ENCODE measurements around the gene TUSC7.

Gene TUSC7

GRCh38 chr3:116709479-116709878 is at the start of gene TUSC7:
Gene TUSC7, plus strand, starts transcription at chr3:116709779.
- DNase-seq: no peak

GRCh38 chr3:116661196-116661595 is 48.4 kb upstream of the TUSC7 start:
- DNase-seq: no peak

GRCh38 chr3:116663161-116664110 is 46.1 kb upstream of the TUSC7 start:
- DNase-seq: no peak

- no peak for DNase-seq
These were observed 42.3 kb upstream of the TUSC7 start for GRCh38 chr3:116667324-116667723.

DNA sequence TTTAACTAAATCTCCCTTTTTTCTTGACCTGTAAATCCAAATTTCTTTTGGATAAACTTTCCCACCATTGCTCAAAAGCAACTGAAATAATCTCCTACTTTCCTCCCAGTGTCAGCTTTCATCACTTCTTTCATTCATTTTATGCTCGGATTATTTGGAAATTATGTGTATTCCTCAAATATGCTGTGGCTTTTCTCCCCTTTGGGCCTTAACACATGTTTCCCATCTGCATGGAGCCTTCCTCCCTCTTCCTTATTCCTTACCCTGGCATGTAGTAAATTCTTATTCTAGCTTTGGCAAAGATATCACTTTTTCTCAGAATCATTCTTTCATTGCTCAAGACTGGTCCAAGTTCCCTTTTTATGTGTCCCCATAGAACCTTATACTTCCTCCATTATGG is 41.8 kb upstream of the TUSC7 start:
- no peak for DNase-seq

DNA sequence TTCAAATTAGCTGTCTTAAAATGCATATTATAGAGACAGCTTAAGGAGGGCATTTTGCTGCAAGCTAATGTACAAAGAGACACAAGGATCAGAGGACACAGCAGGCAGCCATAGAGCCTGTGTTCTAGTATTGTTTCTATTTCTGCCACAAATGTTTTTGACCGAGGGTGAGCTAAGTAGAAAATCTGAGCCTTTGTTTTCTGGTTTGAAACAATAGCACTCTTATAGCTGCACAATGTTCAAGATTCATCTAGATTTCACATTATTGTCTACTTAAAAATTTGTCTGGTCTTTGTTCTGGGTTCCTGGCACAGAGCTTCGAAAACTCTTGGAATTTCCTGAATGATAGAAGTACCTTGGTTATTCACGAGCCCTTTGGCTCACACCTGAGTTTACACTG is 40.0 kb upstream of the TUSC7 start:
- no peak for DNase-seq

GRCh38 chr3:116671151-116671550 is 38.4 kb upstream of the TUSC7 start:
- DNase-seq: no peak

DNA sequence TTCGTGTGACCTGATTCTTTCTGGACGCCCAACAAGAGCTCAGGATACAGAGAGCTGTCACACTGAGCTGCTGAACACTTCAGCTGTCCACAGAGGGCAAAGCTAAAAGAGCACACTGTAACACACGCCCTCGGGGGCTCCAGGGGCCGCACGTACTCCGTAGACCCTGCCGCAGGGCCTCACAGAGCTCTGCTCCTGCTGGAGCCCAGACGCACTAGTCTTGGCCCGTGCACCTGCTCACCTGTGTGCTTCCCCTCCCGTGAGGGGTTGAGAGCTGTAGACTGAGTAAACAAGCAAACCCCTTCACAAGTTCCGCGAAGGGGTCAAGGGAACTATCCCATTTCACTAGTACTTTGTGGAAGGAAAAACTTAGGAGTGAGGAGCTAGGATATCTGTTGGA is 30.7 kb upstream of the TUSC7 start:
- DNase-seq: peak; percentile 50

GRCh38 chr3:116691041-116691440 is 18.5 kb upstream of the TUSC7 start:
- DNase-seq: no peak

- DNase-seq: no peak
These were observed 8.5 kb upstream of the TUSC7 start for GRCh38 chr3:116701070-116701469.

DNA sequence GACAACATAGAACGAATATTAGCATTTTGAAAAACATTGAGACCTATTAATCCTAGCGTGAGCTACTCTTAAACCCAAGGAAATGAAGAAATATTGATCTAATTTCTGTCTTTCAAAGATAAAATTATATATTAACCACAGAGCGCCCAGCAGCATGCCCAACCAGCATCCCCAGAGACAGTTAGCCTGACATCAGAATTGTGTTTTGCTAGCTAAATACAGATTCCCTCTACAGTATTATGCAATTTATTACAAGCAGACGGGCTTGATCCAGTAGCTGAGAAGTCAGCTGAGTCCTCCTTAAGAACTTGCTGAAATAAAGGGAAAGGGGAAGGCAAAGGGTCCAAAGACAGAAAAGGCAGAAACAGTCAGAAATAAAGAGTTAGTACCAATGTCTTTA is 7.2 kb upstream of the TUSC7 start:
- DNase-seq: no peak

GRCh38 chr3:116707531-116707930 is 2.0 kb upstream of the TUSC7 start:
- no peak for DNase-seq

- peak; percentile 59 for DNase-seq
These were observed 6.9 kb downstream of the TUSC7 start for GRCh38 chr3:116716490-116716889.

DNA sequence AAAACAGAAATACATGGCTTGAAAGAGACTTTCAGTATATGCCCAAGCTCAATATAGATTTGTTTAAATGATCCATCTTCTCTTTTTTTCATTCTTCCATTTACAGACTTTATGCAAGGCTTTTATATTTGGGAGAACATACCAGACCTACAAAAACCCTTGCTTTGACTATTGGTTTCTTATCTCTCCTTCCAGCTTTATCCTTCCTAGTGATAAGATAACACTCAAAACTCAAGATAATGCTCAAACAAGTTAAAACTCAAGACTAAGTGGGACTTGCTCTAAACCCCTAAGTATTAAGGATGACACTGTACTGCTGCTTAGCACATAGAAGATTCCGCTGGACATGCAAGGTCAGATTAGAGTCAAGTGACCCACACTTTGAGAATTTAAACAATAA is 8.0 kb downstream of the TUSC7 start:
- no peak for DNase-seq

DNA sequence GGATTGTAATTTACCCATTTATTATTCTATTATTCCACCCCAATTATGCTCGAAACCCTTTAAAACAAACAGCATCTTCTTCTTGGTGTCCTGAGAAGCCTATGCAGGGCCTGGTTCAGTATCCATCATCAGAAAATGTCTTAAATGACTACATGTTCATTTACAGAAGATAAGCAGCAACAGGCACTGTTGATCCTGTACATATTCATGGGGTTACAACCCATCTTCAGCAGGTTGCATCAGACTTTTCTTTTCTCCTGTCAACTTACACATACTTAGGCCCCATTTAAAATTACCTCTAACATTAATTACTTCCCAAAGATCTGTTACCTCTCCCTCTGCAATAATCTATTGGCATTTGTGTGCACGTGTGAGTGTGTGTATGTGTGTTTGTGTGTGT is 18.9 kb downstream of the TUSC7 start:
- DNase-seq: no peak

DNA sequence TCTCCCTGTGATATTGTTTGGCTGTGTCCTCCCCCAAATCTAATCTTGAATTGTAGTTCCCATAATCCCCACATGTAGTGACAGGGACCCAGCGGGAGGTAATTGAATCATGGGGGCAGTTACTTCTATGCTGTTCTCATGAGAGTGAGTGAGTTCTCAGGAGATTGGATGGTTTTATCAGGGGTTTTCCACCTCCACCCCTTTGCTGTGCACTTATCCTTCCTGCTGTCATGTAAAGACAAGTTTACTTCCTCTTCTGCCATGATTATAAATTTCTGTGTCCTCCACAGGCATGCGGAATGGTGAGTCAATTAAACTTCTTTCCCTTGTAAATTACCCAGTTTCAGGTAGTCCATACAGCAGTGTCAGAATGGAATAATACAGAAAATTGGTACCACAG is 24.7 kb downstream of the TUSC7 start:
- no peak for DNase-seq

GRCh38 chr3:116739678-116740077 is 30.1 kb downstream of the TUSC7 start:
- no peak for DNase-seq

DNA sequence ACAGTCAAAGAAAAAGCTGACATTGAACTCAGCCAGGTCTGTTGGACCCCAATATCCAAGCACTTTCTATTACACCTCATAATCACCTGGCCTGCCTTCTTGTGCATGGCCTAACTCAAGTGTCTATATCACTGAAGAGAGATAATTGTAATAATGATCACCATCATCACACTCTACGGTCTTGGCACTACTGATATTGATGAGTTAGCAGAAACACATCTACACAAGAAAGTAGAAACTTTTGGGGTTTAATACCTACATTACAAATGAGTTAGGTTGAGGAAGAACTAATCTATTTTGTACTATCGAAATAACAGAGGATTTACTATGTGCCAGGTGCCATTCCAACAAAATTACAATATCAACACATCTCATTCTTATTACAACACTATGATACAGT is 30.7 kb downstream of the TUSC7 start:
- DNase-seq: no peak

- no peak for DNase-seq
These were observed 31.9 kb downstream of the TUSC7 start for GRCh38 chr3:116741467-116741866.

- no peak for DNase-seq
These were observed 33.5 kb downstream of the TUSC7 start for GRCh38 chr3:116743062-116743461.

DNA sequence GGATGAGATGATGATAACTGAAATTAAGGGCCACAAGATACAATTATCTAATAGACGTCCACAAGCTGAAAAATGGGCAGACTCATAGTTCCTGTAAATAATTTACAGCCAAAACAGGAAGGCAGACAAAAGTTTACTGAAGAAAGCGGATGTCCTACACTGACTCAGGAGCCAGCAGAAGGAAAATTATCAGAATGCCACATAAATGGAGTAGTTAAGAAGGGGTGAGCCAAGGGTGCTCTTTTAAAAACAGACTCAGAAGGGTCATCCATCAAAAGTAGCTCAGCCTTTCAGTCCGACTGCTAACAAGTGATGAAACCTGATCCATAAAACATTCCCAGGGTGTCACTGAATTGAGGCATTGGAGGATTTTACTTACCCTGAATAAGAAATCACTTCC is 39.8 kb downstream of the TUSC7 start:
- peak; percentile 3 for DNase-seq

GRCh38 chr3:116757315-116757714 is 47.7 kb downstream of the TUSC7 start:
- DNase-seq: no peak

DNA sequence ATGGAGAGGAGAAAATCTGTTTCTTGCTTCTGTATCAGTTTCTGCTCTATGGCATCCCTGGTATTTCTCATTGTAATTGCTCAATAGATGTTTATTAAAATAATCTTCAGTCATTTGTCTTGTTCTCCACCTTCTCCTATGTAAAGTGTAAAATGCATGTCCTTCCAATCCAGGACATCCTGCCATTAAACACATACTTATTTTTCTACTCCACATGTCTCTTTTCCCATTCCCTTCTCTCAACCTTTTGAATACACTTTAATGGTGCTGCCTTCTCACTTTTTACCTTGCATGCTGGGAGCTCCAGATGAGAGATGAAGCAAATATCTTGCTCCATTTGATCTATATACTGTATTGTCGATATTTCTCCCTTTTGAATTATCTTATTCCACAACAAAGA is 49.7 kb downstream of the TUSC7 start:
- DNase-seq: no peak

All from DMS53 (cell line).